Stimulated activated CD4-positive, alpha-beta T cell treated with anti-CD3 and anti-CD28 coated beads, Interleukin-15, amount 100 ng/mL, for 1 hour (primary cell): Measurements from ENCODE around the gene EPAS1.

Experiments
- DNase-seq, 2 donors: peaks; one replicate each; pipeline ENCODE4 v3.0.0-alpha.2; 2020; ENCODE audit warnings: low read depth in 1 of 2, low spot score in 1 of 2

Gene EPAS1

DNA sequence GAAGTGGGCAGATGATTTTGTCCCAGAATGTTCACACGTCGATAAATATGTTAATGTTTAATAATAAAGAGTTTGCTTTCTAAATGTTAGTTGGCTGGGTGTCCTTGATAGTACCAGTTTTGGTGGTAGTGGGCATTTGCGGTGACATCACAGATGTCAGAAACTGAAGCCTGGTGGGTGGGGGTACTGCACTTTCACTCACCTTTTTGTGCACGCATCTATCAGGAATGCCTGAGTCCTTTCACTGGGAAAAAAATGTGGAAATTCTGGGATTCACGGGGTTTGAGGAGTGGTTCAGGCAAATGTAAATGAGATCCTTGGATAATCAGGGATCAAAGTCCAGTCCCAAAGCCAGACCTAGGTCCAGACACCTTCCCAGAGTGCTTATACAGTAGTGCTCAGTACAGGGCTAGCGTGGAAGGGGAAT lies 3.2 kb downstream of the EPAS1 start:
- no peak for DNase-seq

- no peak for DNase-seq
Measured at GRCh38 chr2:46302005-46302695, 4.9 kb downstream of the EPAS1 start.

DNA sequence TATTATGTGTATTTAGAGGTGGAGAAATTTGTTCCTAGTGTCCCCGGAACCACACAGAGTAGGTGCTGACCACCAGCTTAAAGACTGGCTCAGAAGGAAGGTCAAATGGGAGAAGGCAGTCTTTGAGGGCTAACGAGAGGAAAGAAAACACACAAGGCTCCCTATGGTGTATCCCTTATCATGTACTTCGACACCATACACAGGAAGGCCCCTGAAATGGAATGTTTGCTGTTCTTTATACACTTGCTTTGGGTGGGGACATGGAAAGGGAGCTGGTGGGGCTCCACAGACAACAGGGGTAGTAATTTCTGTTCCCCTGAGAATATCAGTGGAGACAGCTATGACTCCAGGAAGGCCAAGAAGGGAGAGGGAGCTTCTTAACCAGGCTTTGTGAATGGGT lies 6.0 kb downstream of the EPAS1 start:
- DNase-seq, result no peak

- no peak for DNase-seq
Measured at GRCh38 chr2:46303822-46304221, 6.6 kb downstream of the EPAS1 start.

- DNase-seq, result no peak
Measured at GRCh38 chr2:46304635-46305034, 7.4 kb downstream of the EPAS1 start.

DNA sequence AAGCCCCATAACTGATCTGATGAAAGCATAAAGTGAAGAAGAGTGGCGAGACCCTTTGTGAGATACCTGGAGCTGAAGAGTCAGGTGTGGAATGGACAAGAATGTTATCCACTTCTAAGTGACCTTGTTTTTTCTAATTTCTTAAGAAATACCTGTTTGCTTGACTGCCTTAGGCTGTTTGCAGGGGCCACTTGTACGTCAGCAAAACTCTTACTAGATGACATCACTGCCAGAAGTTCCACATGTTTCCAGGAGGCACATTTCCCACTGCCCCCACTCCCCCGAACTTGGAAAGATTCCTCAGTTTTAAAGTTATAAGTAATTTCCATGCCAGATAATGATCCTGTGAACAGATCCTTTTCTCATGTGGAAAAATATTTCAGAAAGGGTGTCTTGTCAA lies 8.0 kb downstream of the EPAS1 start:
- DNase-seq, result no peak

GRCh38 chr2:46305767-46306166 lies 8.6 kb downstream of the EPAS1 start:
- DNase-seq, result no peak

DNA sequence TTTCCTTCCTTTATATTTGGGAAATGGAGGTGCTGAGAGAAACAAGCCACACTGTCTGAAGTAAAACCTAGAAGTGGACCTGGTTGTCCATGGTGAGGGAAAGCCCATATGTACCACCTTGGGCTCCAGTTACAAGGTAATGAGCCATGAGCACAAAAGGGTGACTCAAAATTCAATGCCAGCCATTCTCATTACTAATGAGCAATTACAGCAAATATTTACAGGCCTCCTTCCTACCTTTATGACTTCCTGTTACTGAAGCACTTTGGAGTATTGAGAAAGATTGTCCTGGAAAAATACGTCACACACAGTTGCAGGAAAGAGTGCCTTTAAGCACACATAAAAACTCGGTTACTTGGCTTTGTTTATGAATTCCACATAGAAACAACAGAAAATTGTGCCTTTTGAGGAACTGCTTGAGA lies 9.1 kb downstream of the EPAS1 start:
- DNase-seq, result no peak

- DNase-seq, result no peak
Measured at GRCh38 chr2:46306988-46307655, 9.9 kb downstream of the EPAS1 start.

GRCh38 chr2:46308081-46308480 lies 10.9 kb downstream of the EPAS1 start:
- no peak for DNase-seq

DNA sequence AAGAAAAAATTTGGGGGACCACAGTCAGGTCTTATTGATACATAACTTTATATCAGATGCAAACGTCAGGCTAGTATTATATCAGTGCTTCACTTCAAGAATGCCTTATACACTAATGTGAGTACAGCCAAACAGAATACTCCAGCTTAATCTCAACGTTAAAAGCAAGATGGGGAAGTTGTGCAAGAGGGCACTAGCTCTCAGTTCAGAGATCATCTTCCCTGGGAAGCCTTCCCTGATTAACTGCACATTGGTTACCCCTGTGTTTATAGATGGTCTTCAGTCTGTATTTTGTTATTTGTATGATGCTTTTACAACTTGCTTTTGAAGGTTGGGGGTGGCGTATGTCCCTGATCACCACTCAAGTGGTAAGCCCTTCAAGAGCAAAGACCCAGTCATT lies 11.4 kb downstream of the EPAS1 start:
- DNase-seq, result no peak

DNA sequence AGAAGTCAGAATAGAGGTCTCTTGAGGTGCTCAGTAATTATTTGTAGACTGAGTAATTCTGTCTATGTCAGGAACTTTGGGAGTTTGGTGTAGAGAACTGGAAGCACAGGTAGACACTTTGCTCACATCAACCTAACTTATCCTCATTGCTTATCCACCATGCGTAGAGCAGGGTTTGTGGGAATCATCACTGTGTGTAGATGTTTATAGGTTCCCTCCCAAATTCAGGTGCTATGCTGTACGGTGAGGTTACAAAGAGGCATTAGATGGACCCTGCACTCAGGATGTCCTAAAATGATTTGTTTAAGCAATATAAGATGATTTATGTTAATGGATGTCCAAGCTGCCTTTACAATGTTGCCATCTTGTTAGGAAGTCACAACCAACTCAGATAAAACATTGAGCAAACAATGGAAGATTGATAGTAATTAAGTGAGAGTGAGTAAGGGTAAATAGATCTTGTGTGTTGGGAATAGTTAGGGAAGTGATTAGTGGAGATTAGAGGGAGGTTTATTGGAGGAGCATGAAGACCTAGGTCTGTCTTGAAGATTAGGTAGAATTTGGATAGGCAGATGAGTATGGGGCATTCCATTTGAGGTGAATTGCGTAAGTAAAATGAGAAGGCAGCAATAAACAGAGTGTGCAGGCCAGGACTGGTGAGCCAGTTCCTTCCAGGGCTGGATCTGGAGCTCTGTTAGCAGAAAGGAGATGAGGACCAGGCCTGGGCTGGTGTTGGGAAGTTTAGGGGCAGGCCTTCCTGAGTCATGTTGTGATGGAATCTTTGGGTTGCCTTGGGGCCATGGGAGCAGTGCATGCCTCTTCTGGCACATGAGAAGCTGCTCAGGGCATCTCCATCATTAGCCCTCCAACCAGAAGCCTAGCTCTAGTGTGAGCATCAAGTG lies 12.1 kb downstream of the EPAS1 start:
- DNase-seq, result no peak

GRCh38 chr2:46310446-46310845 lies 13.2 kb downstream of the EPAS1 start:
- DNase-seq, result no peak

- DNase-seq, result no peak
Measured at GRCh38 chr2:46311651-46312223, 14.5 kb downstream of the EPAS1 start.

DNA sequence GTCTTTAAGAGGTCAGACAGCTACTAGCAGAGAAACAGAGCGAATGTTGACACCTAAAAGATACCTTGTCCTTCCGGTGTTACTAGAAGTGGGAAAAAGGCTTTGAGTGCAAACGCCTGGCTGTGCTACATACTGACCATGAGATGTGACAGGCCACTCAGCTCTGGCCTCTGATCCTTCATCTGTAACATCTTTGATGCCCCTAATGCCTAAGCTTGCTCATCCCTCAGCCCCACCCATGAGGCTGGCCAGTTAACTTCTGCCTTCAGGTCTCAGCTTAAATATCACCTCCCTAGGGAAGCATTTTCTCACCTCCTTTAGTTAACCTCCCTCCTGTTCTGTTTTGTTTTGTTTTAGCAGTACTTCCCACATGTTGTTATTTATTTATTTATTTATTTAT lies 15.9 kb downstream of the EPAS1 start:
- no peak for DNase-seq

DNA sequence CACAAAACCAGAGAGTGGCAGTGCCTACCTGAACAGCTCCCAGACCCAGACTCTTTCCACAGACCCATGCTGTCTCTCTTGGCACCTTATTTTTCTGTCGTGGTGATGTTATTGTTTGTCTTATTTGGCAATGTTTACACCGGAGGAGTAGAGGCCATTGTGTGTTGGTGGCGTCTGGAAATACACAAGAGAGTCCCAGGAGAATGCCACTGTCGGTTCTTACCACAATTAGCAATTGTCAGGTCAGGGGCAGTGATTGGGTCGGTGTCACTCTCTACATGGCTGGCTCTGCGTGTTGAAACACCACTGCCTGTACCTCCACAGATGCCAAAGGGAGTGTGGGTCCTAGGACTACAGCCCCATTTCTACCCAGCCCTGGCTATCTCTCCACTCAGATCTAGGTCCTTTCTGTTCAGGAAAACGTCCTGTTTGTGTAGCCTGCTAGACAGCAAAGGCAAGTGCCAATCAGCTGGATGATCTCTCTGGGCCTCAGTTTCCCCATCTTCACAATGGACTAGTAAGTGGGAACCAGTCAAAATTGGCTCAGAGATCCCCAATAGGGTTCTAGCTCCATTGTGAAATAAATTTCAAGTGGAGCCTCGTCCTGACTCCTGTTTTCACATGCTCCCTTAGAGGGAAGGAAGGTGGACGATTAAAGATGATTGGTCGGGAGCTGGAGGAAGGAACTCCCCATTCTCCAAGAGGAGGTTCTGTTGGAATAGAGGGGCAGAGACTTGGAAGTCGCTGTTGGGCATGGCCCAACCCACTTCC lies 17.0 kb downstream of the EPAS1 start:
- DNase-seq, result no peak

DNA sequence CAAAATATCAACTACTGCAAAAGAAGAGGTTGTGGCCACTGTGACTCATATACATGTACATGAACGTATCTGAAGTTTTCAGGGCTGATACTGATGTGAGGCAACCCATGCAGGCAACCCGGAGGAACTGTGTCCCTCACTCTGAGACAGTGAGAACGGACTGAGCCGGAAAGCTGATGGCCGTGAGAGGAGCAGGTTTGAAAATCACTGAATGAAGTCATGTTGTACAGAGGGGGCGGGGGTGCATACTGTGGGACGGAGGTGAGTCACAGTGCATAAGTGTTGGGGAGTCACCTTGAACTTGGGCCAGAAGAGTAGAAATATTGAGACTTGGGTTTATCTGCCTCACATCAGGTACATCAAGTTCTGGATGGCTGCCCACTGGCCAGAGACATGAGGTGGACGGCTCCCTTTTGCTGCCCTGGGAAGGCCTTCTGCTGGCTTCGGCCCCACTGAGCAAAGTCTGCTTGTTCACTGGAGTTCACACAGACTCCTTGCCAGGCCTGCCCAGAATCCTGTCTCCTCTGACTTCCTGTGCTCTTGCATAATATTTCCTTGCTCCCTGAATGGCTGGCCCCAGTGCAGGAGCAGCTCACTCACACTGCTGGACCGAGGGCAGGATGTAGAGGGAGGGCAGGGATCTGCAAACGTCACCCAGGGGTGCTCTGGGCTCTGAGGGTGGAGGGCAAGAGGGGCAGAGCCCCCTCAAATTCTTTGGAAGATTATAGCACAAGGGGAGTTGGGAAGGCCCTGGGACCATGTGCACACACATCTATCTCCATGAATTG lies 18.1 kb downstream of the EPAS1 start:
- DNase-seq, result no peak

- no peak for DNase-seq
Measured at GRCh38 chr2:46317094-46317486, 19.9 kb downstream of the EPAS1 start.

- no peak for DNase-seq
Measured at GRCh38 chr2:46318579-46319460, 21.6 kb downstream of the EPAS1 start.
